ENCODE measurements around the gene HYAL3. TPM values are rescaled to one million over a fixed set of nuclear protein-coding genes. Genes with fewer than 3 reads are reported as not detected.
A peak's percentile ranks its signal among the peaks of the same experiment; 100 is the strongest.

The HYAL3 gene
- total and polyA plus RNA-seq, 11 donors: 1.0 to 3.2 (median 1.6) TPM

DNA sequence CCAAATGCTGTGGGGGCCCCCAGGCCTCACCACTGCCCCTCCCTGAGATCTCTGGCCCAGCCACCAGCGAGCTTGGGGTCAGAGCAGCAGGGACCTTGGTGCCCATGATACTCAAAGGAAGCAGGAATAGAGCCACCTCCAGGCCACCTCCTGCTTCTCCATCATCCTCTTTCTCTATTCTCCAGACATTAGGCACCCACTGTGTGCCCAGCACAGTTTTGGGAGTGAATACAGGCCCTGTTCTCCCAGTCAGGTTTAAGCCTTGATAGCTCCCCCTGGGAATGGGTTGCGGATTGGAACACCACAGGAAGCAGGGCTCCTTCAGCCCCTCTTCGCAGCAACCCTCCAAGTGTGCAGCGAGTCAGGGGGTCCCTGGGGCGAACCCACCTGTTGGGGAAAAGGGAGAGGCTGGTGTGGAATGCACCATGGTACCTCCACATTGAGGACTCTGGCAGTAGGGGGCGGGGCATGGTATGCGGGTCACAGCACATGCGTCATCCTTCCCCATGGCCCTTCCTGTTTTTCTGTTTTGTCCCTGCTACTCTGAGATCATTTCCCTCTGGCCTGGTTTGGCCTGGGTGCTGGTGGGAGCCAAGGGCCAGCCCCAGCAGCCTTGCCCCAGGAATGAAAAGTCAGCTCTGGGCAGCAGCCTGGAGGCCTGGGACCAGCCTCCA is 44.5 kb downstream of the HYAL3 start:
- Histone ChIP-seq H3K4me3 (peak overlapping the region in 2 of 12 donors; percentile 7 to 11), H3K27me3 (no peaks in the 10 kb centered on the region), H3K36me3 (peaks cover 0 to 98% (median 56%) of the 10 kb centered on the region in 9 donors), H3K27ac (peak overlapping the region; percentile 82 to 99 (median 92)), H3K9me3 (peaks cover 0 to 6% (median 0%) of the 10 kb centered on the region in 12 donors), H3K4me1 (peaks cover 0 to 90% (median 66%) of the 10 kb centered on the region in 12 donors)
- ATAC-seq: peak; percentile 50 to 84 (median 58)
- 60 to 65% (median 62%) methylated on average over 7 to 8 of the region's 8 CpGs for WGBS, 4 donors
- peak; percentile 78 to 88 (median 86) for DNase-seq
- peak in 1 of 2 donors; percentile 38 for TF ChIP-seq POLR2A (IDR thresholded peaks at IDR 0.05)
- TF ChIP-seq, protein P1, sequence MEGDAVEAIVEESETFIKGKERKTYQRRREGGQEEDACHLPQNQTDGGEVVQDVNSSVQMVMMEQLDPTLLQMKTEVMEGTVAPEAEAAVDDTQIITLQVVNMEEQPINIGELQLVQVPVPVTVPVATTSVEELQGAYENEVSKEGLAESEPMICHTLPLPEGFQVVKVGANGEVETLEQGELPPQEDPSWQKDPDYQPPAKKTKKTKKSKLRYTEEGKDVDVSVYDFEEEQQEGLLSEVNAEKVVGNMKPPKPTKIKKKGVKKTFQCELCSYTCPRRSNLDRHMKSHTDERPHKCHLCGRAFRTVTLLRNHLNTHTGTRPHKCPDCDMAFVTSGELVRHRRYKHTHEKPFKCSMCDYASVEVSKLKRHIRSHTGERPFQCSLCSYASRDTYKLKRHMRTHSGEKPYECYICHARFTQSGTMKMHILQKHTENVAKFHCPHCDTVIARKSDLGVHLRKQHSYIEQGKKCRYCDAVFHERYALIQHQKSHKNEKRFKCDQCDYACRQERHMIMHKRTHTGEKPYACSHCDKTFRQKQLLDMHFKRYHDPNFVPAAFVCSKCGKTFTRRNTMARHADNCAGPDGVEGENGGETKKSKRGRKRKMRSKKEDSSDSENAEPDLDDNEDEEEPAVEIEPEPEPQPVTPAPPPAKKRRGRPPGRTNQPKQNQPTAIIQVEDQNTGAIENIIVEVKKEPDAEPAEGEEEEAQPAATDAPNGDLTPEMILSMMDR (IDR thresholded peaks at IDR 0.05): no peak
- intact Hi-C loops (cut with DNase I): loop anchor here in 2 of 10 donors (5.0 to 10.0 kb wide), 2 partner anchors 48 to 70 kb away; partner anchors contain the start of genes HYAL1 (in 1 of the 2), HYAL2 (in 1 of the 2) and TUSC2 (in 1 of the 2)

- Histone ChIP-seq H3K4me3 (no peak overlapping the region), H3K9me3 (no peaks in the 10 kb centered on the region), H3K4me1 (peaks cover 17 to 98% (median 90%) of the 10 kb centered on the region in 12 donors), H3K27ac (peak overlapping the region; percentile 37 to 99 (median 94)), H3K36me3 (peaks cover 0 to 87% (median 34%) of the 10 kb centered on the region in 9 donors), H3K27me3 (no peaks in the 10 kb centered on the region)
- no peak for DNase-seq
- intact Hi-C loops (cut with DNase I): loop anchor here in 2 of 10 donors (5.0 to 10.0 kb wide), 2 partner anchors 51 to 74 kb away; partner anchors contain the start of genes HYAL1 (in 1 of the 2), HYAL2 (in 1 of the 2) and TUSC2 (in 1 of the 2)
- WGBS, 4 donors: 70 to 85% (median 76%) methylated on average over 7 to 8 of the region's 8 CpGs
- TF ChIP-seq, protein P1 (IDR thresholded peaks at IDR 0.05): no peak
- no peak for ATAC-seq
Measured at GRCh38 chr3:50251220-50251619, 48.0 kb downstream of the HYAL3 start.

GRCh38 chr3:50250514-50250913 is 48.7 kb downstream of the HYAL3 start:
- H3K4me1 ChIP-seq: peaks cover 17 to 100% (median 91%) of the 10 kb centered on the region in 12 donors
- intact Hi-C loops (cut with DNase I): loop anchor here in 2 of 10 donors (5.0 to 10.0 kb wide), 2 partner anchors 52 to 74 kb away; partner anchors contain the start of genes HYAL1 (in 1 of the 2), HYAL2 (in 1 of the 2) and TUSC2 (in 1 of the 2)
- DNase-seq: no peak
- TF ChIP-seq POLR2A (IDR thresholded peaks at IDR 0.05): no peak
- TF ChIP-seq, protein P1 (IDR thresholded peaks at IDR 0.05): no peak
- peak overlapping the region in 11 of 12 donors; percentile 85 to 99 (median 94) for H3K27ac ChIP-seq
- H3K4me3 ChIP-seq: no peak overlapping the region
- peaks cover 0 to 84% (median 29%) of the 10 kb centered on the region in 9 donors for H3K36me3 ChIP-seq
- H3K27me3 ChIP-seq: no peaks in the 10 kb centered on the region
- no peak for ATAC-seq
- H3K9me3 ChIP-seq: no peaks in the 10 kb centered on the region
- WGBS, 4 donors: 87 to 97% (median 92%) methylated on average over 4 of the region's 4 CpGs

- Histone ChIP-seq H3K36me3 (peaks cover 0 to 81% (median 29%) of the 10 kb centered on the region in 9 donors), H3K27me3 (no peaks in the 10 kb centered on the region), H3K4me3 (no peak overlapping the region), H3K4me1 (peaks cover 21 to 100% (median 90%) of the 10 kb centered on the region in 12 donors), H3K9me3 (no peaks in the 10 kb centered on the region), H3K27ac (peak overlapping the region; percentile 81 to 99 (median 94))
- intact Hi-C loops (cut with DNase I): no loop called here
- ATAC-seq (no peak), DNase-seq (no peak)
- WGBS, 4 donors: 73 to 100% (median 86%) methylated on average over 2 to 5 of the region's 5 CpGs
- no peak for TF ChIP-seq POLR2A (IDR thresholded peaks at IDR 0.05)
- TF ChIP-seq, protein P1 (IDR thresholded peaks at IDR 0.05): no peak
Measured at GRCh38 chr3:50249457-50249856, 49.7 kb downstream of the HYAL3 start.
